Measurements from ENCODE around the gene ZNF486. TPM values are rescaled to one million over a fixed set of nuclear protein-coding genes. Genes with fewer than 3 reads are reported as not detected.
"Not testable (repeated sequence)": the region's sequence is repeated elsewhere in the genome, so short reads cannot be mapped to it uniquely, and the experiment has no call there.

The ZNF486 gene
- total and polyA plus RNA-seq, 4 donors, result 2.3 to 7.4 (median 4.1) TPM

GRCh38 chr19:20186174-20186573 lies 19.2 kb downstream of the ZNF486 start:
- Histone ChIP-seq H3K4me3 (ENCODE audit: low read length in 2 of 2) (no peak overlapping the region), H3K27me3 (ENCODE audit: control insufficient read depth in 1 of 2, insufficient read depth in 2 of 2, low read length in 1 of 2) (no peaks in the 10 kb centered on the region), H3K9me3 (ENCODE audit: control insufficient read depth, low read length) (no peaks in the 10 kb centered on the region), H3K27ac (ENCODE audit: low read depth in 1 of 2, low read length in 2 of 2) (no peak overlapping the region), H3K36me3 (ENCODE audit: control insufficient read depth in 1 of 2, insufficient read depth in 2 of 2, low read length in 1 of 2) (peaks cover 0 to 6% of the 10 kb centered on the region in 2 donors), H3K4me1 (ENCODE audit: control insufficient read depth in 1 of 2, insufficient read depth in 2 of 2, low read length in 2 of 2) (no peaks in the 10 kb centered on the region)
- WGBS, 2 donors, result 93 to 94% methylated on average over 4 of the region's 4 CpGs
- DNase-seq (no peak), ATAC-seq (ENCODE audit: low FRiP score) (no peak)
- intact Hi-C loops (cut with DNase I), result no loop called here

GRCh38 chr19:20197747-20198146 lies 30.7 kb downstream of the ZNF486 start:
- Histone ChIP-seq H3K36me3 (ENCODE audit: control insufficient read depth in 1 of 2, insufficient read depth in 2 of 2, low read length in 1 of 2) (peaks cover 4 to 5% of the 10 kb centered on the region in 2 donors), H3K27me3 (ENCODE audit: control insufficient read depth in 1 of 2, insufficient read depth in 2 of 2, low read length in 1 of 2) (no peaks in the 10 kb centered on the region), H3K9me3 (ENCODE audit: control insufficient read depth, low read length) (peaks cover 12% of the 10 kb centered on the region), H3K27ac (ENCODE audit: low read depth in 1 of 2, low read length in 2 of 2) (no peak overlapping the region), H3K4me3 (ENCODE audit: low read length in 2 of 2) (no peak overlapping the region), H3K4me1 (ENCODE audit: control insufficient read depth in 1 of 2, insufficient read depth in 2 of 2, low read length in 2 of 2) (no peaks in the 10 kb centered on the region)
- ATAC-seq (ENCODE audit: low FRiP score), result no peak
- intact Hi-C loops (cut with DNase I), result no loop called here
- 97 to 99% methylated on average over 3 of the region's 3 CpGs for WGBS, 2 donors
- no peak for DNase-seq

GRCh38 chr19:20209051-20209450 lies 42.0 kb downstream of the ZNF486 start:
- no peaks in the 10 kb centered on the region for H3K4me1 ChIP-seq (ENCODE audit: control insufficient read depth in 1 of 2, insufficient read depth in 2 of 2, low read length in 2 of 2)
- no peak overlapping the region for H3K27ac ChIP-seq (ENCODE audit: low read depth in 1 of 2, low read length in 2 of 2)
- H3K4me3 ChIP-seq (ENCODE audit: low read length in 2 of 2), result no peak overlapping the region
- intact Hi-C loops (cut with DNase I), result no loop called here
- H3K36me3 ChIP-seq (ENCODE audit: control insufficient read depth in 1 of 2, insufficient read depth in 2 of 2, low read length in 1 of 2), result no peaks in the 10 kb centered on the region
- no peak for DNase-seq
- no peaks in the 10 kb centered on the region for H3K9me3 ChIP-seq (ENCODE audit: control insufficient read depth, low read length)
- ATAC-seq (ENCODE audit: low FRiP score), result no peak
- H3K27me3 ChIP-seq (ENCODE audit: control insufficient read depth in 1 of 2, insufficient read depth in 2 of 2, low read length in 1 of 2), result no peaks in the 10 kb centered on the region
- WGBS, 2 donors, result 75 to 77% methylated on average over 2 of the region's 2 CpGs

- H3K27ac ChIP-seq (ENCODE audit: low read depth in 1 of 2, low read length in 2 of 2); H3K27me3 ChIP-seq (ENCODE audit: control insufficient read depth in 1 of 2, insufficient read depth in 2 of 2, low read length in 1 of 2); DNase-seq; H3K36me3 ChIP-seq (ENCODE audit: control insufficient read depth in 1 of 2, insufficient read depth in 2 of 2, low read length in 1 of 2); H3K4me1 ChIP-seq (ENCODE audit: control insufficient read depth in 1 of 2, insufficient read depth in 2 of 2, low read length in 2 of 2); intact Hi-C loops (cut with DNase I); H3K4me3 ChIP-seq (ENCODE audit: low read length in 2 of 2); H3K9me3 ChIP-seq (ENCODE audit: control insufficient read depth, low read length); ATAC-seq (ENCODE audit: low FRiP score): not testable (repeated sequence)
- 94 to 98% methylated on average over 12 to 26 of the region's 26 CpGs for WGBS, 2 donors
These were observed 47.4 kb downstream of the ZNF486 start for GRCh38 chr19:20214366-20214765.

DNA sequence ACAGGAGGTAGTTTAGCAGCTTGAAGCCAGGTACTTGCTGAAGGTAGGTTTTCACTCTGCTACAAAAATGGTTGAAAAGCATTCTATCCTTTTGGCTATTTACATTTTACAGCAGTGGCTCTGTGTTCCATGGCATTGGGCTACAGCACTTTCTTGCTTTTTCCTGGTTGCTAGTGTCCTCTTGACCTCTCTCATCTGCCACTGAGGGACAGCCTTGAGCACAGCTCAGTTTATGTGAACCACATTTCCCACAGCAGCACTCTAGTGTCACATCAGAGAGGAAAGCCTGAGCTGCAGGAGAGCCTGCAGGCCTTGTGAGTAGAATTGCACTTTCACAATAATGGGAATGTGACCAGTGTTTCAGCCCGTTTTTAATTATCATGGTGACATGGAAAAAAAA lies 54.6 kb downstream of the ZNF486 start:
- ATAC-seq (ENCODE audit: low FRiP score); H3K9me3 ChIP-seq (ENCODE audit: control insufficient read depth, low read length); H3K27ac ChIP-seq (ENCODE audit: low read depth in 1 of 2, low read length in 2 of 2); H3K36me3 ChIP-seq (ENCODE audit: control insufficient read depth in 1 of 2, insufficient read depth in 2 of 2, low read length in 1 of 2); DNase-seq; H3K4me3 ChIP-seq (ENCODE audit: low read length in 2 of 2); H3K27me3 ChIP-seq (ENCODE audit: control insufficient read depth in 1 of 2, insufficient read depth in 2 of 2, low read length in 1 of 2); intact Hi-C loops (cut with DNase I); H3K4me1 ChIP-seq (ENCODE audit: control insufficient read depth in 1 of 2, insufficient read depth in 2 of 2, low read length in 2 of 2): not testable (repeated sequence)
- 81 to 82% methylated on average over 1 of the region's 1 CpG for WGBS, 2 donors

DNA sequence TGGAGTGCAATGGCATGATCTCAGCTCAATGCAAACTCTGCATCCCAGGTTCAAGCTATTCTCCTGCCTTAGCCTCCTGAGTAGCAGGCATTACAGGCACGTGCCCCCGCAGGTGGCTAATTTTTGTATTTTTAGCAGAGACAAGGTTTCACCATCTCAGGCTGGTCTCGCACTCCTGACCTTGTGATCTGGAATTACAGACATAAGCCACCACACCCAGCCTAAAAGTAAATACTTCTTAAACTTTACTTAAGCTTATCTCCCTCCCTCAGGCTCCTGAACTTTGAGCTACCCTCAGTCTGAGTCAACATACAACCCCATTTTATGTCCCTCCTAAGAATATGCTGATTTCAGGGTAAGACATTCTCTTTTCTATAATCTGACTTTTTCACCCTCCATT lies 66.1 kb downstream of the ZNF486 start:
- no peaks in the 10 kb centered on the region for H3K36me3 ChIP-seq (ENCODE audit: control insufficient read depth in 1 of 2, insufficient read depth in 2 of 2, low read length in 1 of 2)
- ATAC-seq (ENCODE audit: low FRiP score) (no peak), DNase-seq (no peak)
- intact Hi-C loops (cut with DNase I), result no loop called here
- 93 to 96% methylated on average over 3 of the region's 3 CpGs for WGBS, 2 donors
- H3K27me3 ChIP-seq (ENCODE audit: control insufficient read depth in 1 of 2, insufficient read depth in 2 of 2, low read length in 1 of 2), result no peaks in the 10 kb centered on the region
- H3K4me3 ChIP-seq (ENCODE audit: low read length in 2 of 2), result no peak overlapping the region
- no peak overlapping the region for H3K27ac ChIP-seq (ENCODE audit: low read depth in 1 of 2, low read length in 2 of 2)
- no peaks in the 10 kb centered on the region for H3K9me3 ChIP-seq (ENCODE audit: control insufficient read depth, low read length)
- H3K4me1 ChIP-seq (ENCODE audit: control insufficient read depth in 1 of 2, insufficient read depth in 2 of 2, low read length in 2 of 2), result no peaks in the 10 kb centered on the region

DNA sequence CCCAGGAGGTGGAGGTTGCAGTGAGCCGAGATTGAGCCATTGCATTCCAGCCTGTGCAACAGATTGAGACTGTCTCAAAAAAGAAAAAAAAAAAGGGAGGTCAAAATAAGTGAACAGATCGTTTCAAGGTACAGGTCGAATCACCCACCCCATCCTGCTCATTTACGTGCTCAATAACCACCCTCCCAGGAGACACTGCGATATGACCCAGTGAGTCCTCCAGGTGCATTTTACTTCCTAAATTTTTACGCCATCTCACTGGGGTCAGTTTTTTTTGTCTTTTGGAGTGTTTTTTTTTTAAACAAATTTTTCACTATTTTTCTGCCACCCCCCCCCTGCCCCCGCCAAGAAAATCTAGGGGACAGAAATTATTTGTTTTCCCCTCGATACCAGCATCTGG lies 68.1 kb downstream of the ZNF486 start:
- WGBS, 2 donors, result 98 to 99% methylated on average over 8 of the region's 8 CpGs
- intact Hi-C loops (cut with DNase I), result no loop called here

GRCh38 chr19:20237773-20238623 lies 71.0 kb downstream of the ZNF486 start:
- WGBS, 2 donors, result 1% methylated on average over 33 to 36 of the region's 36 CpGs
- intact Hi-C loops (cut with DNase I), result no loop called here
- no peak overlapping the region for H3K27ac ChIP-seq (ENCODE audit: low read depth in 1 of 2, low read length in 2 of 2)
- H3K27me3 ChIP-seq (ENCODE audit: control insufficient read depth in 1 of 2, insufficient read depth in 2 of 2, low read length in 1 of 2), result no peaks in the 10 kb centered on the region
- peak; percentile 93 for ATAC-seq (ENCODE audit: low FRiP score)
- peak overlapping the region; percentile 42 to 63 for H3K4me3 ChIP-seq (ENCODE audit: low read length in 2 of 2)
- peak; percentile 93 for DNase-seq
- H3K4me1 ChIP-seq (ENCODE audit: control insufficient read depth in 1 of 2, insufficient read depth in 2 of 2, low read length in 2 of 2), result no peaks in the 10 kb centered on the region
- no peaks in the 10 kb centered on the region for H3K9me3 ChIP-seq (ENCODE audit: control insufficient read depth, low read length)
- H3K36me3 ChIP-seq (ENCODE audit: control insufficient read depth in 1 of 2, insufficient read depth in 2 of 2, low read length in 1 of 2), result no peaks in the 10 kb centered on the region

More for the DNA sequence above, 68.1 kb downstream of the ZNF486 start:
- no peak overlapping the region for H3K4me3 ChIP-seq (ENCODE audit: low read length in 2 of 2)
- H3K36me3 ChIP-seq (ENCODE audit: control insufficient read depth in 1 of 2, insufficient read depth in 2 of 2, low read length in 1 of 2), result no peaks in the 10 kb centered on the region
- ATAC-seq (ENCODE audit: low FRiP score) (no peak), DNase-seq (no peak)
- no peaks in the 10 kb centered on the region for H3K9me3 ChIP-seq (ENCODE audit: control insufficient read depth, low read length)
- H3K27ac ChIP-seq (ENCODE audit: low read depth in 1 of 2, low read length in 2 of 2), result no peak overlapping the region
- no peaks in the 10 kb centered on the region for H3K27me3 ChIP-seq (ENCODE audit: control insufficient read depth in 1 of 2, insufficient read depth in 2 of 2, low read length in 1 of 2)
- no peaks in the 10 kb centered on the region for H3K4me1 ChIP-seq (ENCODE audit: control insufficient read depth in 1 of 2, insufficient read depth in 2 of 2, low read length in 2 of 2)

DNA sequence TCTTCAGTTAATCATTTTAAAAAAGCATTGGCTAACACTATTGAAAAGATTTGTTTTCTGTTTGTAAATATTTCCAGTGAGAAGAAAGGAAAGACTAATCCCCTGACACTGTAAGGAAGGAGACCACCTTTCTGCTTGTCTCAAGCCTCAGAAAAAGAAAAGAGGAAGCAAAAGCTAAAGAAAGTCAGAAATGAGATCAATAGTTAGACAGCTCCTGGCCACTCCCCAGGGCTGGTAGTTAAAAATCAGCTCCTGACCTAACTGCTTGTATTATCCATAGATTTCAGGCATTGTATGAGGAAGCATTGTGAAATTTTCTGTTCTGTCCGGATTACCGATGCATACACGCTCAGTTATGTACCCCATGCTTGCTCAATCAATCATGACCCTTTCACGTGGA lies 76.6 kb downstream of the ZNF486 start:
- Histone ChIP-seq H3K4me1 (ENCODE audit: control insufficient read depth in 1 of 2, insufficient read depth in 2 of 2, low read length in 2 of 2) (no peaks in the 10 kb centered on the region), H3K4me3 (ENCODE audit: low read length in 2 of 2) (no peak overlapping the region), H3K27ac (ENCODE audit: low read depth in 1 of 2, low read length in 2 of 2) (no peak overlapping the region), H3K36me3 (ENCODE audit: control insufficient read depth in 1 of 2, insufficient read depth in 2 of 2, low read length in 1 of 2) (no peaks in the 10 kb centered on the region), H3K9me3 (ENCODE audit: control insufficient read depth, low read length) (no peaks in the 10 kb centered on the region), H3K27me3 (ENCODE audit: control insufficient read depth in 1 of 2, insufficient read depth in 2 of 2, low read length in 1 of 2) (no peaks in the 10 kb centered on the region)
- DNase-seq, result no peak
- intact Hi-C loops (cut with DNase I), result no loop called here
- no peak for ATAC-seq (ENCODE audit: low FRiP score)
- 69 to 80% methylated on average over 4 of the region's 4 CpGs for WGBS, 2 donors

All from aorta (tissue), 5 donors.